ENCODE results near the gene H6PD. TPM values are rescaled to one million over a fixed set of nuclear protein-coding genes. Genes with fewer than 3 reads are reported as not detected.

Gene H6PD
- total RNA-seq, 2 experiments from 2014 or later, result 6.5 to 7.1 TPM

DNA sequence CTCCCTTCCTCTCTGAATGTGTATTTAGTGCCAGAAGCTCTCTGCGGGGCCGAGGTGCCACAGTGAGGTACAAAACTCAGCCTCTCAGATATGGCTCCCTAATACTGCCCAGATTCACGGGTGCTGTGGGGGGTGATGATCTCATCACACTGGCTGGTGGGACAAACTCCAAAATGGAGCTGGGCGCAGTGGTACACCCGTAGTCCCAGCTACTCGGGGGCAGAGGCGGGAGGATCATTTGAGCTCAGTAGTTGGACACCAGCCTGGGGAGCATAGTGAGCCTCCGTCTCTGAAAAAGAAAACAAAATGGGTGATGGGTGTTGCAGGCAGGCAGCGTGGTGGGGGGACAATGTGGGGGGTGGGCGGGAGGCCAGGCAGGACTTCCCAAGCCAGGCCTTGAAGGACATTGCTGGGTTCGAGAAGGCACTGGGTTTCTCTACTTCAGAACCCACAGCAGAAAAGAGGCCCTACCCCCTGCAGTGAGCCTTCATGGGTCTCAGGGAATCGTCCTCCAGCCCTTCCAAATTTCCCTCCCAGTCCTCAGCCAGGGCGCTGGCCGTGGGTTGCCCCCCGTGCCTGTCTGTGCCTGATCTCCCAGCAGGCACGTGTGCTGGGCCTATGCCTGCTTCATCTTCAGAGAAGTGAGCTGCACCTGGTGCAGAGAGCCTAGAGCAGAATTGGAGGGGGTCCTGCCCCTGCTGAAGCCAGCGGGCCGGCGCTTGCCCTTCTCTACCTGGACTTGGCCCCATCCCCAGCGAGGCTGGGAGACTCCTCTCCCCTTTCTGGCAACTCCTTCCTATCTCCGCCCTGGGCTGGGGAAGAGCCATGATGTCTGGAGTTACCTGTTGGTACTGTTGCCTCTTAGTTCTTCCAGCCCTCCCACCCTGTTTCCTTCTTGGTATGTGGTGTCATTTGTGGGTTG is 14.0 kb downstream of the H6PD start:
- POLR2A ChIA-PET, result interaction anchor here (0.7 kb wide), 1 partner anchor 79 kb away, joined by 3 read pairs; no protein-coding TSS in a partner anchor
- CTCF ChIA-PET, result interaction anchor here (0.6 to 2.2 kb wide), 6 partner anchors 9 to 335 kb away, joined by 3 to 10 read pairs (median 4); partner anchors contain the start of gene H6PD

DNA sequence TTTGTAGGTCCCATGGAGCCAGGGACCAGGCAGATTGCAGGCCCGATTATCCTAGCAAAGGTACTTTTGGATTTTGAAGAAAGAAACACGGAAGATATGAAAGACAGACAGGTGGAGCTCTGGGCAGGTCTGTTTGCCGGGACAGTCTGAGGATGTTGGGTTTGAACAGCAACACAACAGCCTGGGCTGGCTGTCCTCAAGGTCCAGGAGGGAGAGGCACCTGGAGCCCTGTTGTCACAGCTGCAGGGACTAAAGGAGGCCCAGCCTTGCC is 14.6 kb downstream of the H6PD start:
- CTCF ChIA-PET, result interaction anchor here (0.6 to 2.2 kb wide), 7 partner anchors 8 to 334 kb away, joined by 3 to 11 read pairs (median 6); partner anchors contain the start of gene H6PD
- POLR2A ChIA-PET, result interaction anchor here (0.7 kb wide), 1 partner anchor 79 kb away, joined by 3 read pairs; no protein-coding TSS in a partner anchor

DNA sequence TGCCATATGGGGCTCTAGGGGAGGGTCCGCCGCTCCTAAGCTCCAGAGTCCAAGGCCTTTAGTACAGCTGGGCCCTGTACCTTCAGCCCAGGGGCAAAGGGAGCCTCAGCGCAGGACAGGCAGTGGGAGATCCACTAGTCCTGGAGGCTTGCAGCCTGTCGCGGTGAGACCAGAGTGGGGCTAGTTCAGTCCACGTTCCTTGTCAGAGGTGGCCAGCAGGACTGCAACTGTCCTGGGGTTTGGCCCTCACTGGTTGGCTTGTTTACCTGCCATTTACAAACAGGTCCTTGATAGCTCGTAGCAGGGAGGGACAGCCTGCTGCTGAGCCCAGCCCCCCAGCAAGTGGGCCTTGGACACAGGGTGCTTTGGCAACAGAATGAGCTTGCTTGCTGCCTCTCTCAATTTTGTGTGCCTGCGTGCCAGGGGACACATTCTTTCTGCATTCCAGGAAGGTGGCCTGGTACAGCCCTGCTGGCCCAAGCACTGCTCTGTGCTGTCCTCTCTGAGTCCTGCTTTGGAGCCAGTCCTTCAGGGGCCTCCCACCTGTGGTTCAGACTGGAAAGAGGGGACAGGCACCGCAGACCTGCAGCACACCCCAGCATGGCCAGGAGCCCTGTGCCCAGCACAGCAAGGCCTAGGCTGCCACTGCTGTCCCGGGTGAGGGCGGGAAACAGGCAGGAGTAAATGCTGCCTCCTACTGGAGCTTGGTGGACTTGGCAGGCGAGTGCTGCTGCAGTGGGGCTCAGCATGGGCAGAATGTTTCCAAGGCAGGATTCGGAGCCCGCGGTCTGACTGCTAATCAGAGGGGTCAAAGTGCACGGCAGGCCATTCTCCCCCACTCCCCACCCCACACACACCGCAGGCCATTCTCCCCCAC is 15.2 kb downstream of the H6PD start:
- ChIA-PET POLR2A (interaction anchor here (0.7 kb wide), 1 partner anchor 80 kb away, joined by 3 read pairs; no protein-coding TSS in a partner anchor), CTCF (interaction anchor here (0.6 to 2.2 kb wide), 7 partner anchors 9 to 265 kb away, joined by 3 to 11 read pairs (median 6); partner anchors contain the start of gene H6PD)

DNA sequence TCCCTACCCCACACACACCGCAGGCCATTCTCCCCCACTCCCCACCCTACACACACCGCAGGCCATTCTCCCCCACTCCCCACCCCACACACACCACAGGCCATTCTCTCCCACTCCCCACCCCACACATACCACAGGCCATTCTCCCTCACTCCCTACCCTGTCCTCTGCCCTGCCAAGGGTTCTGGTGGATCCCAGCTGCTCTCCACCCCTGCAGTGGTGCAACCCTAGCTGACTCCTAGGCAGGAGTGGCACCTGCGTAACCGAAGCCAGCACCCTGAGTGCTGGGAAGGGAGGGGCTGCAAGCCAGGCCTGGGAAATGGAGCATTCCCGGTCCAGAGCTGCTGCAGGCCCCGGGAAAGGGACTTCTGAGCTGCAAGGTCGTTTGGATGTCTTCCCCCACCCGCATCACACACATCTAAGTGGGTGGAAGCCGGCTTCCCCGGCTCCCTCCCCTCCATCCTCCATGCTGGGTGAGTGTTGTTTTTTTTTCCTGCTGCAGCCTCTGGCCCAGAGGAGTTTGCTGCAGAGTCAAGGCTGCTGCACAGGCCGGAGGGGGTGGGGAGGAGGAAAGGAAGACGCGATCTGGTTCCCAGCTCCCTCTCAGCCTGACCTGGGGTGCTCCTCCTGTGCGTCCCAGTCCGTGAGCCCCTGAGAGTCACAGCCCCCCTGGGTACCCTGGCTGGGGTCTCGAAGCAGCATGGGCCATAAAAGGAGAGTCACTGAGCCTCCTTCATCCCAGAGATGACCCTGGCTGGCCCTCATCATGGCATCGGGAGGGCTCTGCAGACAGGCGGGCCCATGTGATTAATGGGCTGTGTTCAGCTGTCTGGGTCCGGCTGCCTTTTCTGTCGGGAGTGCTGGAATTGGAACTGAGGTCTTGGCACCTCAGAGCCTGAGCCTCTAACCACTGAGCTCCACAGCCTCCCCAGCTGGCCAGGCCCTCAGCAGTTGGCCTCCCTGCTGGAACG is 16.1 kb downstream of the H6PD start:
- ChIA-PET POLR2A (no interaction called here), CTCF (interaction anchor here (0.6 to 2.2 kb wide), 6 partner anchors 10 to 264 kb away, joined by 3 to 11 read pairs (median 6); partner anchors contain the start of gene H6PD)

DNA sequence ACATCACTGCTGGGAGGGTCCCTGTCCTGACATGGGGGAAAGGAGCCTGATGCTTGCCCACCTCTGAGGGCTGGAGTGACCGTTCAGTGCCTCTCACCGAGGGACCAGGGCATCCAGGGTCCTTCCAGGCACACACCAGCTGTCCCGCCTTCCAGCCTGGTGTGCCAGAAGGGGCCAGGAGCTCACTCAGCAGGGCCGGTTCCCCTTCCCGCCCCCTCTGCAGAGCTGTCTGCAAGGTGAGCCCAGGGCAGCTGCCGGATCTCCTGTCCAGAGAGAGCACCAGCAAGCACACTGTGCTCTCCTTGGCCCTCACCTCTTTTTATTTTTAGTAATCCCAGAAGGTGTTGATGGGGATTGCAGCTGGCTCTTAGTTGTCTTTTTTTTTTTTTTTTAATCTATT is 16.9 kb downstream of the H6PD start:
- CTCF ChIA-PET, result no interaction called here
- POLR2A ChIA-PET, result no interaction called here

DNA sequence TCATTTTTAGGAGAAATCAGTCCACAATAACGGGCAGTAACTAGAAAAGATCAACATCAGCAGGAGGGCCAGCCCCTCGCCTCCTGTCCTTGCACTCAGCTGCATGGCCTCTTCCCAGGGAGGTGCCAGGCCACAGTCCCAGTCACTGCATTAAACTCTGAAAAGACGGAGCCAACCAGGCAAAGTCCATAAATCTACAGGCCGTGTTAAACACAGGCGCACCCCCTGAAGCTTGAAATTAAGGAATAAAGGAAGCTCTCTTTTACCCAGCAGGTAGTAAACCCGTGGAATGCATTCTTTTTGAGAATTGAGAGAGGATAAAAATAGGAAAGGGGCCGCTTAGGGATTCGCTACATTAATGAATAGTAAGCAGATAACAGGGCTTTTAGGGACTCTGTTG is 18.4 kb downstream of the H6PD start:
- ChIA-PET POLR2A (interaction anchor here (0.6 kb wide), 1 partner anchor 138 kb away, joined by 5 read pairs; no protein-coding TSS in a partner anchor), CTCF (interaction anchor here (1.2 kb wide), 1 partner anchor 238 kb away, joined by 5 read pairs; no protein-coding TSS in a partner anchor)

DNA sequence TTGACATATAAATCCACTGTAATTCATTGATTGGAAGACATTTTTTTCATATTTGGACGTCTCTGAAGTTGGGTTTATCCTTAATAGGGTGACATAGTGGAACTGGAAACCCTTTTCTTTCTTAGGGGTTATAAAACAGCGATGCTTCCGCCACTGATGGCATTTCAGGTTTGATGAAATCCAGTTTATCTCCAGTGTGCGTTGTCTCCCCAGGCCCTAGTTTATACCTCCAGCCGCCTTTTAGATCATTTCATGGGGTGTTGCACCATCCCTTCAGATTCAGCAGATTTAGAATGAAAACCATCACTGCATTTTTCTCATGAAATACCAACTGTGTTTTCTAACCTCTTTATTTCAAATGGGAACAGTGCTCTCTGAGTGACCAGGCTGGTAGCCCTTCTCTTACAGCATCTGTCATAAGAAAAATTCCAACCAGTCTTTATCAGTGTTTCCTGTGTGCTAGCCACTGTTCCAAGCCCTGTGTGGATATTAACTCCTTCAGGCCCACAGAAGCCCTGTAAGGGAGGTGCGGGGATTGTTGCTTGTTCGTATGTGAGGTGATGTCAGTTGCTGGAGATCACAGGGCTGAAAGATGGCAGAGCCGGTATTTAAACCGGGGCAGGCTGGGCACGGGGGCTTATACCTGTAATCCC is 19.0 kb downstream of the H6PD start:
- POLR2A ChIA-PET, result no interaction called here
- CTCF ChIA-PET, result no interaction called here

DNA sequence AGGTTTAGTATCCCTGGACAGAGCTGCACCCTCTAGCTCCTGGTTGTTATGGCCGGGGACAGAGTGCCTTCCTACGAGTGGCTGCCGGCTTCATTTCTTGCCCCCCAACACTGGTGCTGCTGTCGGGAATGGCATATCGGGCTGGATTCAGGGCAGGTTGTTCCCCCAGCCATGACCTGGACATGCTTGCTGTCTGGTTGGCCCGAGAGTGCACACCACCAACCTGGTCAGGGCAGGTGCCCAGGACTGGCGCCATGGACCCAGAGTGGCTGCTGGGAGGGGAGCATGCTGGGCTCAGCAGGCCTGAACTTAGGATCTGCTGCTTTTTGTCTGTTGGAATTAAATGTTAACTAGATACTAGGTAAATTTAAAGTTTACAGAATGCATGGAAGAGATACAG is 21.8 kb downstream of the H6PD start:
- POLR2A ChIA-PET, result no interaction called here
- CTCF ChIA-PET, result no interaction called here

DNA sequence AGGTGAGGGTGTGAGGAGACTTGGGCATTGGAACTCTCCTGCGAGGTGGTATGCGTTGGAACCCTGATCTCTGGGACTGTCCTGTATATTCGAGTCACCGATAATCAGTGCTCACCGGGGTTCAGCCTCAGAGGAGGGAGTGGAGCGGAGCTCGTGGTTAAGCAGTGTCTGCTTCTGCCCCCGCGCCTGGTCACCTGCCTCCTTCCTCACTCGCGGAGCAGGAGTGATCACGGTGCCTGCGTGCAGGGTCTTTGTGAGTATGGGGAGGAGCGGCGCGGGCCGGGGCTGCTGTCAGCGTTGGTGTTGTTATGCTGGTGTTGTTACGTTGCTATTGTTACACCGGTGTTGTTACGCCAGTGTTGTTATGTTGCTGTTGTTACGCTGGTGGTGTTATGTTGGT is 23.3 kb downstream of the H6PD start:
- POLR2A ChIA-PET, result no interaction called here
- CTCF ChIA-PET, result no interaction called here

DNA sequence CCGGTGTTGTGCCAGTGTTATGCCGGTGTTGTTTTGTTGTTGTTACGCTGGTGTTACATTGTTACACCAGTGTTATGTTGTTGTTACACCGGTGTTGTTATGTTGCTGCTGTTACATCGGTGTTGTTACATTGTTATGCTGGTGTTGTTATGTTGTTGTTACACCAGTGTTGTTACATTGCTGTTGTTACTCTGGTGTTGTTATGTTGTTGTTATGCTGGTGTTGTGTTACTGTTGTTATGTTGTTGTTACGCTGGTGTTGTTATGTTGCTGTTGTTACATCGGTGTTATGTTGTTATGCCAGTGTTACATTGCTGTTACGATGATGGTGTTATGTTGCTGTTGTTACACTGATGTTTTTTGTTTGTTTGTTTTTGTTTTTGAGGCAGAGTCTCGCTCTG is 24.1 kb downstream of the H6PD start:
- CTCF ChIA-PET, result no interaction called here

DNA sequence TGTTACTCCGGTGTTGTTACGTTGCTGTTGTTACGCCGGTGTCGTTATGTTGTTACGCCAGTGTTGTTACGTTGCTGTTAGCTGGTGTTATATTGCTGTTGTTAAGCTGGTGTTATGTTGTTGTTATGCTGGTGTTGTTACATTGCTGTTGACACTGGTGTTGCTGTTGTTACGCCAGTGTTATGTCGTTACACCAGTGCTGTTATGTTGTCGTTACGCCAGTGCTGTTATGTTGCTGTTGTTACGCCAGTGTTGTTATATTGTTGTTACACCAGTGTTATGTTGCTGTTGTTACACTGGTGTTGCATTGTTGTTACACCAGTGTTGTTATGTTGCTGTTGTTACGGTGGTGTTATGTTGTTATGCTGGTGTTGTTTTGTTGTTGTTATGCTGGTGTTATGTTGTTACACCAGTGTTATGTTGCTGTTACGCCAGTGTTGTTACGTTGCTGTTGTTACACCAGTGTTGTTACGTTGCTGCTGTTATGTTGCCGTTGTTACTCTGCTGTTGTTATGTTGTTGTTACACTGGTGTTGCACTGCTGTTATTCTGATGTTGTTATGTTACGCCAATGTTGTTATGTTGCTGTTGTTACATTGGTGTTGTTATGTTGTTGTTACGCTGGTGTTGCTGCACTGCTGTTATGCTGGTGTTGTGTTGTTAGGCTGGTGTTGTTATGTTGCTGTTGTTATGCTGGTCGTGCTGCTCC is 25.6 kb downstream of the H6PD start:
- CTCF ChIA-PET, result no interaction called here

More for the DNA sequence above, 24.1 kb downstream of the H6PD start:
- POLR2A ChIA-PET, result no interaction called here

DNA sequence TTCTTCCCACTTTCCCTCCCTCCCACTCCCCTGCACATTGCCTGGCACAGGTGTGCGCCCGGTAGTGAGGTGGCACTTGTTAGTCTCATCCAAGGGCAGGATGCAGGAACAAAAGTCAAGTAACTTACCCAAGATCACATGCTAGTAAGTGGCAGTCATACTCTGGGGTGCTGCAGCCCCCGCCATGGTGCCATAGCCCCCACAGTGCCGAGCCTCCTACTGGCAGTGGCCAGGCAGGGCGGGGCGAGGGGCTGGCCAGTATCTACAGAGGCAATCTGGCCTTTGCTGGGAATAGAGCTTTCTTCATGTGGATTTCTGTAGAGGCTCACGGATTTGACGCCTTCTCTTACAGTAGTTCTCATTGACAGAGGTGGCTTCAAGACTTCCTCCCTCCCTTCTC is 26.9 kb downstream of the H6PD start:
- CTCF ChIA-PET, result no interaction called here
- POLR2A ChIA-PET, result no interaction called here

More for the DNA sequence above, 25.6 kb downstream of the H6PD start:
- POLR2A ChIA-PET, result no interaction called here

DNA sequence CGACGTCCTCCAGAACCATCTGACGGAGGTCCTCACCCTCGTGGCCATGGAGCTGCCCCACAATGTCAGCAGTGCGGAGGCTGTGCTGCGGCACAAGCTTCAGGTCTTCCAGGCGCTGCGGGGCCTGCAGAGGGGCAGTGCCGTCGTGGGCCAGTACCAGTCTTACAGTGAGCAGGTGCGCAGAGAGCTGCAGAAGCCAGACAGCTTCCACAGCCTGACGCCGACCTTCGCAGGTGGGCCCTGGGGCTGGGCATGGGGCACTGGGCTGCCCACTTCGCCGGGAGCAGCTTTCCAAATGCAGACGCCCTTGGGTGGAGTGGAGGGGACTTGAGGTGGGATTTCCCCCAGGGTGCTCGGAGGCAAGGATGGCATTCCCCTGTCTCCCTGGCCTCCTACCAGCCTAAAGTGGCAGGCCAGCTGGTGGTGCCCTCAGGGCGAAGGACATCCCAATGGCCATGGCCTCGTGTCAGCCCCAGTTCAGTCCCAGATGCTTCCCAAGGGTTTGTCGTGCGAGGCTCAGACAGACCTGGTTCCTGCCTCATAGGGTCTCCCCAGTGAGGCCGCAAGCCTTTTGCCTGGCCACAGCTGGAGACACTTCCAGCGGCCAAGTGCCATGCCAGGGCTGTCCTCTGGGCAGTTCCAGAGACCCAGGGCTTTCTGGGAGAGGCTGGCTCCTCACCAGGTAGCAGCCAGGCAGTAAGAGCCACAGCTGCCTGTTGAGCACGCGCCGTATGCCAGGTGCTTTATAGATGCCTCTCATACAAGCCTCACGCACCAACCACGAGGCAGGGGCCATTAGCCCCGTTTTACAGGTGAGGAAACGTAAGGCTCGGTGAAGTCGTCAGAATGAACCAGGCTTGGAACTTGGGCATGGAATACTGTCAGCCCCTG is 27.8 kb downstream of the H6PD start:
- ChIA-PET CTCF (no interaction called here), POLR2A (no interaction called here)

DNA sequence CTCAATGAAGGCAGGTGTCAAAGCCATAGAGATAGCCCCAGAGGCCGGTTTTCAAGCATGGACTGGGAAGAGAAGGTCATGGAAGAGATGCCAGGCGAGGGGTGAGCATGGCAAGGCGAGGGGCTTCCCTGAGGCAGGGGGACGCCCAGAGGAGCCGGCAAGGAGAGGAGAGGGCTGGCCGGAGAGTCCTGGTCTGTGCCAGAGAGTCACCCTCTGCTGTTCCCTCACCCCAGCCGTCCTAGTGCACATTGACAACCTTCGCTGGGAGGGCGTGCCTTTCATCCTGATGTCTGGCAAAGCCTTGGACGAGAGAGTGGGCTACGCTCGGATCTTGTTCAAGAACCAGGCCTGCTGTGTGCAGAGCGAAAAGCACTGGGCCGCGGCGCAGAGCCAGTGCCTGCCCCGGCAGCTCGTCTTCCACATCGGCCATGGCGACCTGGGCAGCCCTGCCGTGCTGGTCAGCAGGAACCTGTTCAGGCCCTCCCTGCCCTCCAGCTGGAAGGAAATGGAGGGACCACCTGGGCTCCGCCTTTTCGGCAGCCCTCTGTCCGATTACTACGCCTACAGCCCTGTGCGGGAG is 28.8 kb downstream of the H6PD start:
- ChIA-PET POLR2A (no interaction called here), CTCF (no interaction called here)

DNA sequence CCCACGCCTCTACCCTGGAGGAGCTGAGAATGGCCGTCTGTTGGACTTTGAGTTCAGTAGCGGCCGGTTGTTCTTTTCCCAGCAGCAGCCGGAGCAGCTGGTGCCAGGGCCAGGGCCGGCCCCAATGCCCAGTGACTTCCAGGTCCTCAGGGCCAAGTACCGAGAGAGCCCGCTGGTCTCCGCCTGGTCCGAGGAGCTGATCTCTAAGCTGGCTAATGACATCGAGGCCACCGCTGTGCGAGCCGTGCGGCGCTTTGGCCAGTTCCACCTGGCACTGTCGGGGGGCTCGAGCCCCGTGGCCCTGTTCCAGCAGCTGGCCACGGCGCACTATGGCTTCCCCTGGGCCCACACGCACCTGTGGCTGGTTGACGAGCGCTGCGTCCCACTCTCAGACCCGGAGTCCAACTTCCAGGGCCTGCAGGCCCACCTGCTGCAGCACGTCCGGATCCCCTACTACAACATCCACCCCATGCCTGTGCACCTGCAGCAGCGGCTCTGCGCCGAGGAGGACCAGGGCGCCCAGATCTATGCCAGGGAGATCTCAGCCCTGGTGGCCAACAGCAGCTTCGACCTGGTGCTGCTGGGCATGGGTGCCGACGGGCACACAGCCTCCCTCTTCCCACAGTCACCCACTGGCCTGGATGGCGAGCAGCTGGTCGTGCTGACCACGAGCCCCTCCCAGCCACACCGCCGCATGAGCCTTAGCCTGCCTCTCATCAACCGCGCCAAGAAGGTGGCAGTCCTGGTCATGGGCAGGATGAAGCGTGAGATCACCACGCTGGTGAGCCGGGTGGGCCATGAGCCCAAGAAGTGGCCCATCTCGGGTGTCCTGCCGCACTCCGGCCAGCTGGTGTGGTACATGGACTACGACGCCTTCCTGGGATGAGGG is 29.7 kb downstream of the H6PD start:
- ChIA-PET CTCF (no interaction called here), POLR2A (no interaction called here)

DNA sequence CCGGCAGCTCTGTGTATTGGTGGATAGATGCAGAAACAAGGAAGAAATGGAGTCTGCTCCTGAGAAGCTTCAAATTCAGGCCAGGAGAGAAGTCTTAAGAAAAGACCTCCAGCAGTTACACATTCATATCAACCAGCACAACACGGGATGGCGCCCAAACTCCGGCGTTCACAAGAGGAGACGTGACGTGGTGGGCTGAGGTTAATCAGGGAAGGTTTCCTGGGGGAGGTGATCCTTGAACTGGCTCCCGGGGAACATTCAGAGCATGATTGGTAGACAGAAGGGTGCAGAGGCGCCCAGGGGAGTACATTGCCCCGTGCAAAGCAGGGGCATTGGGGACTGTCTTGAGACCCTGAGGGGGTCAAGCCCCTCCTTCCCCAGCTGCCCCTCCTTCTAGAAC is 30.5 kb downstream of the H6PD start:
- POLR2A ChIA-PET, result no interaction called here
- CTCF ChIA-PET, result interaction anchor here (0.7 to 1.0 kb wide), 2 partner anchors 24 to 231 kb away, joined by 3 to 6 read pairs; no protein-coding TSS in a partner anchor
